Calu3 (cell line): ENCODE results near the gene GAK. TPM values are rescaled to one million over a fixed set of nuclear protein-coding genes. Genes with fewer than 3 reads are reported as not detected.

Experiments used
- total RNA-seq: library from RNA; stranded (reverse); gene quantifications from 2 replicates; pipeline ENCODE4 v1.2.3, GENCODE V29; 2022

Gene GAK
- total RNA-seq, 1 experiment from 2014 or later = 94.1 TPM

Other genes with a start within 250 kb of the GAK start
- 0.24 and 0.40 TPM in 2 replicates for gene SLC49A3, start 243.2 kb downstream of the GAK start, total RNA-seq
- gene PCGF3, start 226.5 kb downstream of the GAK start, total RNA-seq = 29.5 and 30.0 TPM in 2 replicates
- 0.42 and 0.93 TPM in 2 replicates for gene CPLX1, start 106.2 kb downstream of the GAK start, total RNA-seq
- gene TMEM175, start 144 bp upstream of the GAK start, total RNA-seq = 18.8 and 24.2 TPM in 2 replicates
- 8.8 and 11.8 TPM in 2 replicates for gene DGKQ, start 41.3 kb upstream of the GAK start, total RNA-seq
- 36.9 and 38.8 TPM in 2 replicates for gene IDUA, start 54.7 kb upstream of the GAK start, total RNA-seq
- 0.49 and 0.68 TPM in 2 replicates for gene SLC26A1, start 61.1 kb upstream of the GAK start, total RNA-seq
- 36.8 and 43.2 TPM in 2 replicates for gene FGFRL1, start 79.3 kb upstream of the GAK start, total RNA-seq
- gene RNF212, start 181.2 kb upstream of the GAK start, total RNA-seq = not detected in 2 replicates
- 2.2 and 2.4 TPM in 2 replicates for gene SPON2, start 240.3 kb upstream of the GAK start, total RNA-seq